ENCODE results near the gene RPS27A. TPM values are rescaled to one million over a fixed set of nuclear protein-coding genes. Genes with fewer than 3 reads are reported as not detected.

RPS27A gene
- total and polyA plus RNA-seq, 2 donors (not counting 3 experiments of a cell fraction or from before 2014, with no cell fraction given) = 926 to 1,136 TPM

- Histone ChIP-seq H3K4me3 (replicated peaks in 1 of 3; ENCODE audit: insufficient read depth in 1 of 3, low read depth in 1 of 3, low read length in 3 of 3) (peak overlapping the region; percentile 13 to 78 (median 58)), H3K36me3 (ENCODE audit: control insufficient read depth in 2 of 2, extremely low read depth in 1 of 2, insufficient read depth in 2 of 2, low read length in 2 of 2) (peaks cover 0 to 1% of the 10 kb centered on the region in 2 experiments), H3K27me3 (ENCODE audit: control insufficient read depth in 2 of 2, insufficient read depth in 2 of 2, low read length in 2 of 2) (no peaks in the 10 kb centered on the region), H2AFZ (ENCODE audit: low read depth, low read length) (peak overlapping the region; percentile 59), H4K20me1 (replicated peaks; ENCODE audit: control insufficient read depth, extremely low read depth, insufficient read depth, low read length) (no peaks in the 10 kb centered on the region), H3K79me2 (ENCODE audit: control insufficient read depth, insufficient read depth, low read length) (no peaks in the 10 kb centered on the region), H3K9me3 (replicated peaks; ENCODE audit: control insufficient read depth, insufficient read depth, low read length) (no peaks in the 10 kb centered on the region), H3K4me1 (ENCODE audit: control insufficient read depth, extremely low read depth, insufficient read depth, low read length) (peaks cover 10% of the 10 kb centered on the region), H3K9me1 (replicated peaks; ENCODE audit: control insufficient read depth, extremely low read depth, insufficient read depth, low read length) (no peaks in the 10 kb centered on the region), H3K4me2 (ENCODE audit: insufficient read depth, low read length) (peak overlapping the region; percentile 92), H3K27ac (ENCODE audit: insufficient read depth, low read depth, low read length) (peak overlapping the region; percentile 7), H3K9ac (replicated peaks; ENCODE audit: extremely low read depth, insufficient read depth, low read length) (peak overlapping the region; percentile 60)
- no peak for TF ChIP-seq POLR2AphosphoS5 (IDR thresholded peaks at IDR 0.05; ENCODE audit: insufficient read depth, low read depth, low read length)
- no peak for TF ChIP-seq EZH2 (IDR thresholded peaks at IDR 0.05; ENCODE audit: borderline replicate concordance, low read depth, low read length, severe bottlenecking)
- TF ChIP-seq CTCF (IDR thresholded peaks at IDR 0.05; ENCODE audit: extremely low read depth in 1 of 2, insufficient read depth in 1 of 2, low read depth in 1 of 2, low read length in 2 of 2) = no peak
- no peak for TF ChIP-seq POLR2A (IDR thresholded peaks at IDR 0.05; ENCODE audit: low read depth, low read length)
- TF ChIP-seq GATA2 (IDR thresholded peaks at IDR 0.05; ENCODE audit: insufficient read depth, insufficient read length, low read depth, low read length) = no peak
- TF ChIP-seq JUN (IDR thresholded peaks at IDR 0.05; ENCODE audit: borderline replicate concordance, insufficient read depth, insufficient read length, low read depth) = no peak
- TF ChIP-seq MAX (IDR thresholded peaks at IDR 0.05; ENCODE audit: insufficient read depth, insufficient read length) = no peak
- TF ChIP-seq MYC (IDR thresholded peaks at IDR 0.05; ENCODE audit: low read depth, low read length) = no peak
- intact Hi-C loops (cut with micrococcal nuclease) (loop anchor here (2.0 to 5.0 kb wide), 3 partner anchors 36 to 244 kb away; partner anchors contain the start of genes CLHC1 and RPS27A), dilution Hi-C loops (cut with MboI; ENCODE audit: extremely low pct_ligation_motif_present, low sequenced_read_pairs) (no loop called here)
- CTCF ChIA-PET = interaction anchor here (0.8 to 1.6 kb wide), 4 partner anchors 10 to 369 kb away, joined by 3 to 4 read pairs (median 4); partner anchors contain the start of gene PPP4R3B
- DNase-seq (ENCODE audit: low read depth, low spot score) (no peak), FAIRE-seq (no peak)
- POLR2A ChIA-PET = interaction anchor here (0.7 kb wide), 1 partner anchor 13 kb away, joined by 4 read pairs; no protein-coding TSS in a partner anchor
- BruUV-seq (replicated peaks) = TSS peak; percentile 84
These were observed 35.9 kb downstream of the RPS27A start for GRCh38 chr2:55268288-55268906.

Measured in endothelial cell of umbilical vein (primary cell).